ENCODE results near the gene CNTN3. TPM values are rescaled to one million over a fixed set of nuclear protein-coding genes. Genes with fewer than 3 reads are reported as not detected.
A peak's percentile ranks its signal among the peaks of the same experiment; 100 is the strongest.

Gene CNTN3
- polyA plus RNA-seq, 1 donor from 2014 or later: not detected

GRCh38 chr3:74592359-74592758 lies 22.1 kb downstream of the CNTN3 start:
- Mint-ChIP-seq H3K9me3 (peaks cover 0 to 5% (median under 1%) of the 10 kb centered on the region in 3 donors), H3K4me3 (no peak overlapping the region), H3K27ac (no peak overlapping the region), H3K36me3 (no peaks in the 10 kb centered on the region), H3K4me1 (no peaks in the 10 kb centered on the region), H3K27me3 (no peaks in the 10 kb centered on the region)

GRCh38 chr3:74591946-74592345 lies 22.5 kb downstream of the CNTN3 start:
- no peak overlapping the region for H3K27ac Mint-ChIP-seq
- H3K4me3 Mint-ChIP-seq: no peak overlapping the region
- H3K27me3 Mint-ChIP-seq: no peaks in the 10 kb centered on the region
- H3K9me3 Mint-ChIP-seq: peaks cover 0 to 5% (median 3%) of the 10 kb centered on the region in 3 donors
- H3K4me1 Mint-ChIP-seq: no peaks in the 10 kb centered on the region
- H3K36me3 Mint-ChIP-seq: no peaks in the 10 kb centered on the region

DNA sequence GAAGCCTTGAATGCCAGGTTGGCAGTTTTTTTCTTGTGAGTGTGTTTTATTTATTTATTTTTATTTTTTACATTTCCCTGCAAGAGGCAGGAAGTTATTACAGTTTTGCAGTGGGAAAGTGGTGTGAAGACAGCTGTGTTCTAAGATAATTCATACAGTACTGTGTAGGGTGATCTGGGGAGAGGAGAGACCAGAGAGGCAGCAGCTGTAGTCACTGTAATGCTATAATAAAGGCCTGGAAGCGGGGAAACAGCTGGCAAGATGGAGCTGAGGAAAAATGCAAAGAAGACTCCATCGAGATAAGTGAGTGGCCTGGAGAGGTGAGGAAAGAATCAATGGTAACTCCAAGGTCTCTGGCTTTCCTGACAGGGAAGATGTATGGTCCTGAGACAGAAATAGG lies 23.1 kb downstream of the CNTN3 start:
- Mint-ChIP-seq H3K9me3 (peaks cover 0 to 5% (median 3%) of the 10 kb centered on the region in 3 donors), H3K27me3 (no peaks in the 10 kb centered on the region), H3K36me3 (no peaks in the 10 kb centered on the region), H3K4me1 (no peaks in the 10 kb centered on the region), H3K4me3 (no peak overlapping the region), H3K27ac (no peak overlapping the region)

DNA sequence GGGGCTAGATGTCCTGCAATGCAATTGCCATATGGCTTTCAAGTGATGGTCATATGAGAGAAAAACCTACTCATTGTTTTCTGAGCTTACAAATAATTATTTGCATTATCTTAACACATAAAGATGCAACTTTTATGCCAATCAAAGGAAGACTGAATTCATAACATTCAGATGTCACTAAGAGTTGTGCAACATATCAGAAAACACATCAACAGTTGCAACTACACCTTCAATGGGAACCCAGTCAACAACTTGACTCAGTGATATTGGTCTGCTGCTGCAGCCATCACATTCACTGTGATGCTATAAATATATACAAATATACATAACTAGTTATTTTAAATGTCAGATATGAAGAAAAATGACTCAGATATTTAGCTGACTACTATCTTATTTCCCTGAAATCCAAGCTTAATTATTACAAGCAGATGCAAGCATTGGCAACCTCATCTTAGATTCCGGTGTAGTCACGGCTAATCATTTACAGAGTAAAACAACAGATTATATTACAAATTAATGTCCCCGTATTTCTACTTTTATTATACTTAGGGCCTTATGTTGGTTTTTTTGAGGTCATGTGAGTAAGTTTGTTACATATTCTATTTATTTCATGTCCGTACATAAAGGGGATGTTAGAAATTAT lies 23.7 kb downstream of the CNTN3 start:
- no peak overlapping the region for H3K27ac Mint-ChIP-seq
- H3K9me3 Mint-ChIP-seq: peaks cover 0 to 5% (median 3%) of the 10 kb centered on the region in 3 donors
- H3K4me3 Mint-ChIP-seq: no peak overlapping the region
- H3K27me3 Mint-ChIP-seq: no peaks in the 10 kb centered on the region
- H3K4me1 Mint-ChIP-seq: no peaks in the 10 kb centered on the region
- no peaks in the 10 kb centered on the region for H3K36me3 Mint-ChIP-seq

DNA sequence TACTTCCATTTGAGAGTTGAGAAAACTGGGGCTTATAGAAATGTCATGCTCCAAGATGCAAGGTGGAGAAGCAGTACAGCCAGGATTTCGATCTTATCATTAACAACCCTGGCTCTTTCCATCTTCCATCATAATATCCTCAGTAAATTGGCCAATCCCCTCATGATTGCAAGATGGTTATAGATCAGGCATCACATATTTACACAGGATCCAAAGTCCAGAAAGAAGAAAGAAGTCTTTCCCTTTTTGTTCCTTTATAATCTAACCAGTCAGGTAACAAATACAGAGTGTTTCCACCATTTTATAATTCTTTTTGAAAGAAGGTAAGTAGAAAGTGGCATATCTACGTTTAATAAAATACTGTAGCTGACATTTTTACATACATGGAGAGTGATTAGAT lies 29.7 kb downstream of the CNTN3 start:
- peaks cover 0 to 13% (median 0%) of the 10 kb centered on the region in 3 donors for H3K9me3 Mint-ChIP-seq
- H3K27me3 Mint-ChIP-seq: no peaks in the 10 kb centered on the region
- H3K4me3 Mint-ChIP-seq: no peak overlapping the region
- H3K36me3 Mint-ChIP-seq: no peaks in the 10 kb centered on the region
- no peaks in the 10 kb centered on the region for H3K4me1 Mint-ChIP-seq
- H3K27ac Mint-ChIP-seq: no peak overlapping the region

- Mint-ChIP-seq H3K27me3 (no peaks in the 10 kb centered on the region), H3K4me3 (no peak overlapping the region), H3K36me3 (no peaks in the 10 kb centered on the region), H3K9me3 (peaks cover 0 to 18% (median 2%) of the 10 kb centered on the region in 3 donors), H3K27ac (no peak overlapping the region), H3K4me1 (no peaks in the 10 kb centered on the region)
Observed at GRCh38 chr3:74582982-74583381, 31.5 kb downstream of the CNTN3 start.

DNA sequence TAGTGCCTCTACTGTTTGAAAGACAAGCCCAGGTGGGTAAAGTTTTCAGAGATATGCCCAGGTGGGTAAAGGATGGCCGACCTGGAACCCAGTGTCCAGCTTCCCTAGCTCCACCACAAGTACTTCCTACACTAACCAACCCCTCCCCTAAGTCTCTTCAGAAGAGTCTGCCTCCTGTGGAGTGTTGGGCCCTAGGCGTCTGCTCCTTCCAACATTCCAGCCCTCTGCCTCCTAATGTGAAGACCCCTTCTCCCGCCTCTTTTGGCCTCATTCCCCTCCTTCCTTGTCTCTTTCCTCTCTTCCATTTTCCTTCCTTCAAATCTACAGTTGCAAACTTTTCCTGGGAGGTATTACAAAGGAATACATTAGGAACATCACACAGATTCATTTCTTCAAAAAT lies 38.6 kb downstream of the CNTN3 start:
- Mint-ChIP-seq H3K27ac (peak overlapping the region in 1 of 3 donors; percentile 2), H3K36me3 (no peaks in the 10 kb centered on the region), H3K4me1 (no peaks in the 10 kb centered on the region), H3K4me3 (no peak overlapping the region), H3K27me3 (no peaks in the 10 kb centered on the region), H3K9me3 (peaks cover 0 to 15% (median 6%) of the 10 kb centered on the region in 3 donors)

- Mint-ChIP-seq H3K4me1 (no peaks in the 10 kb centered on the region), H3K9me3 (peaks cover 0 to 13% (median 6%) of the 10 kb centered on the region in 3 donors), H3K4me3 (no peak overlapping the region), H3K36me3 (no peaks in the 10 kb centered on the region), H3K27ac (no peak overlapping the region), H3K27me3 (no peaks in the 10 kb centered on the region)
Observed at GRCh38 chr3:74571118-74571517, 43.3 kb downstream of the CNTN3 start.
